SH-SY5Y (cell line): Measurements from ENCODE around the gene FBXO8.

ENCODE experiments used
- GATA2 ChIP-seq: IDR thresholded peaks from 2 replicates; pipeline ENCODE4 v1.6.1; 2011; ENCODE audit warnings: mild to moderate bottlenecking, low read depth, low read length
- GATA3 ChIP-seq: IDR thresholded peaks from 2 replicates; pipeline ENCODE4 v1.6.1; 2011; ENCODE audit warnings: low read depth, mild to moderate bottlenecking, low read length, moderate library complexity

GRCh38 chr4:174245714-174246113 is 37.8 kb downstream of the FBXO8 start:
- no peak for TF ChIP-seq GATA3
- no peak for TF ChIP-seq GATA2
